HepG2 (cell line): Measurements from ENCODE around the gene TYW1. TPM values are rescaled to one million over a fixed set of nuclear protein-coding genes. Genes with fewer than 3 reads are reported as not detected.

Experiments used
- ATAC-seq: fragments of 200-7000 bp; cut with Tn5 transposase; 3 replicates; pipeline ENCODE4 v1.9.1; 2020; ENCODE audit warnings: mild to moderate bottlenecking, moderate library complexity
- BruUV-seq: library from RNA; stranded (reverse); fragments of 400-500 nt; replicated peaks from 2 replicates; lab custom pipeline; 2021; lab: Mats Ljungman, UMichigan
- CTCF ChIA-PET: fragments of 300-600 bp; formaldehyde crosslinking; extraction: SDS; loops from one replicate; lab custom pipeline; 2021; ENCODE audit warnings: low total read pairs, inconsistent platforms, low intra/inter-chr PET ratio; lab: Yijun Ruan, JAX
- POLR2A ChIA-PET: fragments of 350-600 bp; sonication (Branson Sonifier 250); formaldehyde crosslinking; loops from one replicate; lab custom pipeline; 2020; ENCODE audit warnings: antibody characterized with exemption, inconsistent platforms; lab: Yijun Ruan, JAX
- DNase-seq: peaks from one replicate; pipeline ENCODE4 v3.0.0-alpha.2; 2015; ENCODE audit warnings: low spot score
- FAIRE-seq: peaks from 3 replicates; lab custom pipeline; 2011; peaks lifted over from hg19 to GRCh38; lab: Jason Lieb, UNC
- H2AFZ ChIP-seq: one replicate; pipeline ENCODE4 v1.6.1; 2011; ENCODE audit warnings: low read length, inconsistent platforms
- H3K27ac ChIP-seq: fragments of 300-600 bp; 3 replicates; pipeline ENCODE4 v1.8.0; 2011; ENCODE audit warnings: mixed run types, mild to moderate bottlenecking, mixed read lengths, low read length, inconsistent platforms; ENCODE audit not compliant: insufficient read depth; ENCODE audit errors: extremely low read length
- H3K27me3 ChIP-seq, 2 experiments: fragments of 200-600 bp in 1 of 2; 2 replicates in 1 of 2; 3 replicates in 1 of 2; pipeline versions ENCODE4 v1.6.0 to v1.8.0; 2011; ENCODE audit warnings: low read length in 2 of 2, mild to moderate bottlenecking in 2 of 2, moderate library complexity in 2 of 2, inconsistent platforms in 1 of 2; ENCODE audit not compliant: insufficient read depth in 2 of 2, control insufficient read depth in 1 of 2
- H3K36me3 ChIP-seq, 2 experiments: fragments of 200-600 bp in 1 of 2; replicated peaks in 1 of 2; 2 replicates in 1 of 2; 3 replicates in 1 of 2; pipeline versions ENCODE4 v1.5.1 to v1.8.0; 2011; ENCODE audit warnings: low read length in 2 of 2, inconsistent platforms in 1 of 2; ENCODE audit not compliant: insufficient read depth in 2 of 2, control insufficient read depth in 1 of 2
- H3K4me1 ChIP-seq: 2 replicates; pipeline ENCODE4 v1.5.1; 2012; ENCODE audit warnings: low read length, inconsistent platforms; ENCODE audit not compliant: insufficient read depth
- H3K4me2 ChIP-seq: 2 replicates; pipeline ENCODE4 v1.6.0; 2011; ENCODE audit warnings: low read depth, low read length, inconsistent platforms
- H3K4me3 ChIP-seq, 3 experiments: fragments of 200-600 bp in 1 of 3; sonication (generic), shearing (Covaris generic) in 1 of 3; replicated peaks in 1 of 3; 2 replicates each; pipeline ENCODE4 v1.5.1; 2011 to 2016; ENCODE audit warnings: low read length in 3 of 3, inconsistent platforms in 2 of 3, low read depth in 2 of 3, mild to moderate bottlenecking in 2 of 3, control low read depth in 1 of 3, mixed read lengths in 1 of 3; ENCODE audit not compliant: insufficient read depth in 1 of 3
- H3K79me2 ChIP-seq: one replicate; pipeline ENCODE4 v1.6.1; 2011; ENCODE audit warnings: low read length, inconsistent platforms; ENCODE audit not compliant: insufficient read depth
- H3K9ac ChIP-seq: 2 replicates; pipeline ENCODE4 v1.6.0; 2011; ENCODE audit warnings: mild to moderate bottlenecking, low read depth, low read length, inconsistent platforms; ENCODE audit not compliant: insufficient read depth
- H3K9me3 ChIP-seq: 2 replicates; pipeline ENCODE4 v1.5.1; 2012; ENCODE audit warnings: mild to moderate bottlenecking, low read length
- H4K20me1 ChIP-seq: 2 replicates; pipeline ENCODE4 v1.6.0; 2011; ENCODE audit warnings: inconsistent platforms, mild to moderate bottlenecking, low read length, moderate library complexity; ENCODE audit not compliant: insufficient read depth
- ARNT2 ChIP-seq: sonication (generic); formaldehyde crosslinking; IDR thresholded peaks from 2 replicates; pipeline ENCODE4 v1.8.0; 2022; ENCODE audit warnings: mild to moderate bottlenecking, low read depth, missing genetic modification reagents, moderate library complexity
- HOMEZ ChIP-seq: IDR thresholded peaks from 2 replicates; pipeline ENCODE4 v1.6.1; 2016; ENCODE audit warnings: low read depth
- RFXANK ChIP-seq: IDR thresholded peaks from 2 replicates; pipeline ENCODE4 v1.6.1; 2016
- TRIM24 ChIP-seq: sonication (generic); formaldehyde crosslinking; IDR thresholded peaks from 2 replicates; pipeline ENCODE4 v1.8.0; 2022; ENCODE audit warnings: mild to moderate bottlenecking, missing genetic modification reagents
- ZFP37 ChIP-seq: sonication (generic); formaldehyde crosslinking; IDR thresholded peaks from 2 replicates; pipeline ENCODE4 v1.4.0; 2020; ENCODE audit warnings: missing genetic modification reagents, borderline replicate concordance
- ZMYM3 ChIP-seq: sonication (generic); formaldehyde crosslinking; IDR thresholded peaks from 2 replicates; pipeline ENCODE4 v1.5.1; 2020; ENCODE audit warnings: mild to moderate bottlenecking, missing genetic modification reagents
- ZNF282 ChIP-seq: fragments of 450-650 bp; IDR thresholded peaks from 2 replicates; pipeline ENCODE4 v1.6.1; 2018; ENCODE audit not compliant: partially characterized antibody
- WGBS: methylation state at CpG from one replicate; pipeline ENCODE4 v1.1.6; 2017; ENCODE audit warnings: low lambda C conversion rate; 5-methylcytosine and 5-hydroxymethylcytosine counted together
- in situ Hi-C: cut with HindIII; loops from 2 replicates; pipeline ENCODE4 v1.10.0; 2017; ENCODE audit warnings: low pct_unique_long_range_greater_than_20kb; ENCODE audit not compliant: extremely low pct_ligation_motif_present
- intact Hi-C: fragments of 100-400 bp; cut with micrococcal nuclease; formaldehyde crosslinking; loops from one replicate; pipeline ENCODE4 v1.10.0; 2022; ENCODE audit not compliant: unreplicated experiment
- polyA plus RNA-seq, 8 experiments: library from polyadenylated mRNA; depleted of rRNA in 3 of 8; stranded (reverse) in 7 of 8; unstranded in 1 of 8; fragments of >200 nt; fragmentation: Illumina TruSeq in 4 of 8; extraction: Trizol in 4 of 8; gene quantifications; 2 replicates each; pipeline versions ENCODE4 v1.2.1 to v1.2.3, GENCODE V29; 2011 to 2016; ENCODE audit warnings: low read depth in 4 of 8, missing spikeins in 1 of 8, mixed read lengths in 1 of 8; ENCODE audit not compliant: insufficient read depth in 1 of 8
- total RNA-seq, 5 experiments: library from RNA; depleted of rRNA; stranded (reverse); fragments of >200 nt; fragmentation: Illumina TruSeq; extraction: Trizol; gene quantifications; 2 replicates each; pipeline ENCODE4 v1.2.3, GENCODE V29; 2016; ENCODE audit warnings: low read depth in 1 of 5

Gene TYW1
- total and polyA plus RNA-seq, 2 of the 13 experiments (the other 11 are each of a cell fraction or from before 2014, with no cell fraction given) = 8.6 to 17.6 TPM

GRCh38 chr7:66961096-66961495 lies 35.5 kb upstream of the TYW1 start:
- intact Hi-C loops (no loop called here), in situ Hi-C loops (no loop called here)
- H3K27ac ChIP-seq = no peak overlapping the region
- BruUV-seq = no TSS peak
- H3K27me3 ChIP-seq = no peaks in the 10 kb centered on the region
- H3K9me3 ChIP-seq = no peaks in the 10 kb centered on the region
- 100% methylated on average over 2 of the region's 5 CpGs for WGBS
- no peak overlapping the region for H2AFZ ChIP-seq
- H3K4me1 ChIP-seq = peaks cover 25% of the 10 kb centered on the region
- ChIA-PET POLR2A (interaction anchor here (1.1 kb wide), 1 partner anchor 18 kb away, joined by 3 read pairs; no protein-coding TSS in a partner anchor), CTCF (no interaction called here)
- no peaks in the 10 kb centered on the region for H4K20me1 ChIP-seq
- no peak for FAIRE-seq
- no peak overlapping the region for H3K4me3 ChIP-seq
- TF ChIP-seq ZMYM3 (CRISPR knock-in tag) (no peak), ARNT2 (CRISPR knock-in tag) (no peak)
- DNase-seq = no peak
- H3K79me2 ChIP-seq = no peaks in the 10 kb centered on the region
- H3K9ac ChIP-seq = no peak overlapping the region
- ATAC-seq = no peak; the same call in 1 of the 3 replicates
- H3K36me3 ChIP-seq = peaks cover 2 to 22% of the 10 kb centered on the region in 2 experiments; a peak in 4 of 5 replicates
- H3K4me2 ChIP-seq = no peak overlapping the region

- intact Hi-C loops (no loop called here), in situ Hi-C loops (no loop called here)
- Histone ChIP-seq H2AFZ (no peak overlapping the region), H3K27ac (no peak overlapping the region), H3K9ac (no peak overlapping the region), H3K79me2 (no peaks in the 10 kb centered on the region), H3K4me2 (no peak overlapping the region), H3K9me3 (no peaks in the 10 kb centered on the region), H3K36me3 (no peaks in the 10 kb centered on the region), H3K4me1 (peaks cover 13% of the 10 kb centered on the region), H3K27me3 (no peaks in the 10 kb centered on the region), H4K20me1 (no peaks in the 10 kb centered on the region), H3K4me3 (no peak overlapping the region)
- ChIA-PET CTCF (no interaction called here), POLR2A (no interaction called here)
- TF ChIP-seq TRIM24 (CRISPR knock-in tag) = no peak
- TF ChIP-seq HOMEZ (CRISPR knock-in tag) = no peak
- no peak for TF ChIP-seq ZFP37 (CRISPR knock-in tag)
- no peak for TF ChIP-seq RFXANK (CRISPR knock-in tag)
- no peak for TF ChIP-seq ZNF282
- FAIRE-seq = no peak
- ATAC-seq = no peak
- no peak for DNase-seq
- no TSS peak for BruUV-seq
- 74% methylated on average over 4 of the region's 4 CpGs for WGBS
These were observed 32.2 kb upstream of the TYW1 start for GRCh38 chr7:66964411-66964810.
